Gastrocnemius medialis (tissue), 4 donors: ENCODE data around the gene MEPCE. TPM values are rescaled to one million over a fixed set of nuclear protein-coding genes. Genes with fewer than 3 reads are reported as not detected.

Source experiments
- ATAC-seq, 2 donors: fragments of 150-250 bp; one replicate each; pipeline ENCODE4 v1.9.1; 2016
- DNase-seq, 2 donors: peaks; one replicate each; pipeline ENCODE4 v3.0.0-alpha.2; 2019
- H3K27ac ChIP-seq, 4 donors: fragments of 200-600 bp; sonication (generic); 1 replicate in 1 of 4; 2 replicates in 3 of 4; pipeline ENCODE4 v1.5.1; 2016 to 2018; ENCODE audit warnings: mild to moderate bottlenecking in 2 of 4, moderate library complexity in 1 of 4
- H3K27me3 ChIP-seq, 3 donors: fragments of 200-600 bp; sonication (generic) in 2 of 3; 1 replicate in 1 of 3; 2 replicates in 2 of 3; pipeline versions ENCODE4 v1.5.1 to v1.6.0; 2016 to 2019; ENCODE audit warnings: mild to moderate bottlenecking in 1 of 3, moderate library complexity in 1 of 3
- H3K36me3 ChIP-seq, 2 donors: fragments of 200-600 bp; sonication (generic) in 1 of 2; one replicate each; pipeline ENCODE4 v1.5.1; 2017 to 2018
- H3K4me1 ChIP-seq, 2 donors: fragments of 200-600 bp; sonication (generic) in 1 of 2; one replicate each; pipeline ENCODE4 v1.5.1; 2016 to 2017; ENCODE audit warnings: mild to moderate bottlenecking in 2 of 2
- H3K4me3 ChIP-seq, 4 donors: fragments of 200-600 bp; sonication (generic) in 3 of 4; 1 replicate in 1 of 4; 2 replicates in 3 of 4; pipeline ENCODE4 v1.5.1; 2016 to 2019; ENCODE audit warnings: mild to moderate bottlenecking in 2 of 4
- H3K9me3 ChIP-seq, 3 donors: fragments of 200-600 bp; sonication (generic) in 2 of 3; 1 replicate in 1 of 3; 2 replicates in 2 of 3; pipeline ENCODE4 v1.5.1; 2016 to 2019
- CTCF ChIP-seq, 5 experiments: fragments of 450-650 bp in 3 of 5; fragments of 200-600 bp in 2 of 5; sonication (generic) in 2 of 5; IDR thresholded peaks in 4 of 5; conservative IDR thresholded peaks in 1 of 5; 1 replicate in 4 of 5; 2 replicates in 1 of 5; pipeline ENCODE4 v1.5.1; 2016 to 2019; ENCODE audit warnings: antibody characterized with exemption in 5 of 5, mild to moderate bottlenecking in 3 of 5, moderate library complexity in 3 of 5
- POLR2A ChIP-seq, 2 donors: fragments of 450-650 bp; IDR thresholded peaks; one replicate each; pipeline ENCODE4 v1.6.1; 2017; ENCODE audit warnings: antibody characterized with exemption in 2 of 2, mild to moderate bottlenecking in 2 of 2, moderate library complexity in 2 of 2
- in situ Hi-C, 4 donors: fragments of 200-750 bp; cut with MboI; loops; one replicate each; pipeline versions ENCODE4 v1.15.0 to v1.8.0; 2017; ENCODE audit warnings: low sequenced_read_pairs in 4 of 4
- intact Hi-C: fragments of 100-400 bp; cut with DNase I; formaldehyde crosslinking; loops from one replicate; pipeline ENCODE4 v1.15.1; 2023; ENCODE audit warnings: low total_unique reads
- total RNA-seq, 4 donors: library from RNA; depleted of rRNA; stranded (reverse); fragments of >200 nt; gene quantifications; one replicate each; pipeline versions ENCODE4 v1.1.0 to v1.2.3, GENCODE V29; 2016

MEPCE gene
- total RNA-seq, 4 donors from 2014 or later = 23.5 to 39.9 (median 28.6) TPM

DNA sequence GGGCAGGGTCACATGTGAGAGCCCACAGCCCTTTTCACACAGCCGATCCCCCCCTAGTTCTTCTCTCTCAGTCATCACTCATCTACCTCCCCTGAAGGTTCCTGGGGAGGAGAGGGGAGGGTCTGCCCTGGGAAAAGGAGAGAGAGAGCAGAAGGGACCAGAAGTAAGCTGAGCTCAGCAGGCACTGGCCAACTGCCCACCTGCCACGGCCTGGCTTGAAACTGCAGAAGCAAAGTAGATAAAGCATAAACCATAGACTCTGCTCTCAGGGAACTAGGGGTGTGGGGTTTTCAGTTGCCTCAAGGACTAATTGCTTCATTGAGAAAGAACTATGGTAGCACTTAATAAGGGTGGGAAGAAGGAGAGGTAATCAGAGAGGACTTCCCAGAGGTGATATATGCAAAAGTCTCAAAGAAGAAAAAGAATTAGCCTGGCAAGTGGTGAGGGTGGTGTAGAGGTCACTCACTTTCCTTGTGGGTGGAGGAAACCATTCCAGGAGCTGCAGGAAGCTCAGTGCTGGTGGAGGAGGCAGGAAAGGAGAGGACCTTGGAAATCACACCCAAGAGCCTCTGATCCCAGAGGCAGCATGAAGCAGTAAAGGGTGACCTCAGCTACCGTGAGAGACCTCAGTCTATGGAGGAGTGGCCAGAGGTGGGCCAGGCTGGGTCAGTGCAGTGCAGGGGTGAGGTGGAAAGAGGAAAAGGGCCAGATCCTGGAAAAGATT is 39.2 kb upstream of the MEPCE start:
- Histone ChIP-seq H3K9me3 (no peaks in the 10 kb centered on the region), H3K4me3 (no peak overlapping the region), H3K4me1 (peaks cover 0 to 9% of the 10 kb centered on the region in 2 donors), H3K27ac (no peak overlapping the region), H3K27me3 (no peaks in the 10 kb centered on the region), H3K36me3 (no peaks in the 10 kb centered on the region)
- ATAC-seq = no peak
- DNase-seq = no peak
- TF ChIP-seq POLR2A (IDR thresholded peaks at IDR 0.05) = no peak
- no peak for TF ChIP-seq CTCF (IDR thresholded peaks at IDR 0.05 in 4 of 5, conservative IDR thresholded peaks at IDR 0.05 in 1 of 5)
- intact Hi-C loops (no loop called here), in situ Hi-C loops (no loop called here)

GRCh38 chr7:100393233-100393905 is 36.3 kb upstream of the MEPCE start:
- intact Hi-C loops = no loop called here
- DNase-seq (no peak), ATAC-seq (no peak)
- no peak overlapping the region for H3K27ac ChIP-seq
- no peaks in the 10 kb centered on the region for H3K9me3 ChIP-seq
- TF ChIP-seq POLR2A (IDR thresholded peaks at IDR 0.05) = no peak
- in situ Hi-C loops = no loop called here
- no peaks in the 10 kb centered on the region for H3K4me1 ChIP-seq
- H3K27me3 ChIP-seq = no peaks in the 10 kb centered on the region
- H3K4me3 ChIP-seq = no peak overlapping the region
- H3K36me3 ChIP-seq = no peaks in the 10 kb centered on the region

DNA sequence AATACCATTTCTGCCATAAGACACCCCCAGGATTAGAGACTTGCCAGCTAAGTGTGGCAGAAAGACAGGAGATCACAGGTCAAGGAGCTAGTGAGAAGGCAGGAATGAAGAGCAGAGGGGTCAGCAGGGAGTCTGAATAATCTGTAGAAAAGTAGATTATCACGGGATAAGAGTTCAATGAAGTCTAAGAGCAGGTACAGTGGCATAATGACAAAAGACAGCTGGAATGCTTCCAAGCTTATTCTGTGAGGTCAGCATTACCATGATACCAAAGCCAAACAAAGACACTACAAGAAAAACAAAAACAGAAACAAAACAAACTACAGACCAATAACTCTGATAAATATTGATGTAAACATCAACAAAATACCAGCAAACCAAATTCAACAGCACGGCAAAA is 35.6 kb upstream of the MEPCE start:
- no peaks in the 10 kb centered on the region for H3K9me3 ChIP-seq
- no peak for TF ChIP-seq CTCF (IDR thresholded peaks at IDR 0.05 in 4 of 5, conservative IDR thresholded peaks at IDR 0.05 in 1 of 5)
- TF ChIP-seq POLR2A (IDR thresholded peaks at IDR 0.05) = no peak
- intact Hi-C loops = no loop called here
- no peaks in the 10 kb centered on the region for H3K4me1 ChIP-seq
- in situ Hi-C loops = no loop called here
- H3K27me3 ChIP-seq = no peaks in the 10 kb centered on the region
- no peak overlapping the region for H3K4me3 ChIP-seq
- DNase-seq = no peak
- ATAC-seq = no peak
- no peaks in the 10 kb centered on the region for H3K36me3 ChIP-seq
- H3K27ac ChIP-seq = no peak overlapping the region

- H3K4me1 ChIP-seq = no peaks in the 10 kb centered on the region
Observed at GRCh38 chr7:100396421-100396982, 33.1 kb upstream of the MEPCE start.

More at GRCh38 chr7:100396421-100396982, 33.1 kb upstream of the MEPCE start:
- intact Hi-C loops = no loop called here
- no peaks in the 10 kb centered on the region for H3K27me3 ChIP-seq
- H3K36me3 ChIP-seq = no peaks in the 10 kb centered on the region
- in situ Hi-C loops = no loop called here
- no peak overlapping the region for H3K4me3 ChIP-seq
- ATAC-seq (peak in 1 of 2 donors; percentile 26), DNase-seq (no peak)
- TF ChIP-seq CTCF (IDR thresholded peaks at IDR 0.05 in 4 of 5, conservative IDR thresholded peaks at IDR 0.05 in 1 of 5) = no peak
- no peak overlapping the region for H3K27ac ChIP-seq
- no peaks in the 10 kb centered on the region for H3K9me3 ChIP-seq
